HG03064 (cell line): ENCODE measurements around the gene PYGL.
"Not testable (repeated sequence)": the region's sequence is repeated elsewhere in the genome, so short reads cannot be mapped to it uniquely, and the experiment has no call there.

ENCODE experiments used
- ATAC-seq: cut with Tn5 transposase; IDR thresholded peaks from one replicate; pipeline ENCODE4 v1.9.1; 2021; ENCODE audit warnings: low read depth; ENCODE audit not compliant: unreplicated experiment

The PYGL gene

DNA sequence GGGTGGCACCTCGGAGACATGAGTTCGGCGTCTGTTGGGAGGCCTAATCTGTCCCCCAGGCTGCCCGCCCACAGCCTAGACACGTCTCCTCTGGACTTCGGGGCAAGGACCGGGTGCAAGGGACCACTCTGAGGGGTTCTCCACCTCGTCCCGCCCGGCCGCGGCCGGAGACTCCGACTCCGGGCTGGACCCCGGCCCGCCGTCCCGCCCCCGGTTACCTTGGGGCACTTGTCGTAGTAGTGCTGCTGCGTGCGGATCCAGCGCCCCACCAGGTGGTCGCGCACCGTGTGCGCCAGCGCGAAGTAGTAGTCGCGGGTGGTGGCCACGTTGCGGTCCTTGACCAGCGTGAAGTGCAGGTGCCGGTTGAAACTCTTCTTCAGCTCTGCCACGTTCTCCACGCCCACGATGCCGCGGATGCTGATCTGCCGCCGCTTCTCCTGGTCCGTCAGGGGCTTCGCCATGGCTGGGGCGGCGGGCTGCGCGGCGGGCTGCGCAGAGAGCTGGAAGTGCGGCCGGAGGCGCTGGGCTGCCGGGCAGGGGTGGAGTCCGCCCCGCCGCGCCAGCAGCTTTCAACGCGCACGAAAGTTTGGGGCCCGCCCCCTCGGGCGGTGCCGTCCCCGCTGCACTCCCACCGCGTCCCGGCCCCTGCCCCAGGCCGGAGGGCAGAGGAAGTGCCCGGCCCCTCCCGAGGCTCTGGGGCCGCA is at the start of gene PYGL:
Gene PYGL, minus strand, starts transcription at position 541 of the 704 bp plus-strand sequence. Its CDS starts 80 bp downstream, at position 461.
- ATAC-seq: no peak

DNA sequence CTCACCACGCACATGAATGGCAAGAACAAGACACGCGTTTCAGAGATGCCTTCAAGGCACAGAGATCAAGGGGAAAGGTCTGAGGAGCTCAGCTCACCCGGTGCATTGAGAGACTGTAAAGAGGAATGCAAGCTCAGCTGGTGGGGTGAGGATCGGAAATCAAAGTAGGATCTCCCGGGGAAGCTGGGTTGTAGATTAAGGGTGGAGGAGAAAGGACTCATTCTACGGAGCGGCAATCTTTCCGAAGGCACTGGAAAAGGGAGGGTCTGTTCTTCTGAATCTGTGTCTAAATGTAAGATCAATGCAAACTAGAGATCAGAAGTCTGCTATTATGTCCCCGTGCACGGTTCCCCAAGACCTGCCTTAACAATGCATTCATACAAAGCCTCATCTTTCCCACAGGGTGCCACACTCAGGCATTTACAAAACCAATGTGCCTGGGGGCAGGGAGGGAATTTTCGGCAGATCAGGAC is 41.6 kb upstream of the PYGL start:
- ATAC-seq: no peak

DNA sequence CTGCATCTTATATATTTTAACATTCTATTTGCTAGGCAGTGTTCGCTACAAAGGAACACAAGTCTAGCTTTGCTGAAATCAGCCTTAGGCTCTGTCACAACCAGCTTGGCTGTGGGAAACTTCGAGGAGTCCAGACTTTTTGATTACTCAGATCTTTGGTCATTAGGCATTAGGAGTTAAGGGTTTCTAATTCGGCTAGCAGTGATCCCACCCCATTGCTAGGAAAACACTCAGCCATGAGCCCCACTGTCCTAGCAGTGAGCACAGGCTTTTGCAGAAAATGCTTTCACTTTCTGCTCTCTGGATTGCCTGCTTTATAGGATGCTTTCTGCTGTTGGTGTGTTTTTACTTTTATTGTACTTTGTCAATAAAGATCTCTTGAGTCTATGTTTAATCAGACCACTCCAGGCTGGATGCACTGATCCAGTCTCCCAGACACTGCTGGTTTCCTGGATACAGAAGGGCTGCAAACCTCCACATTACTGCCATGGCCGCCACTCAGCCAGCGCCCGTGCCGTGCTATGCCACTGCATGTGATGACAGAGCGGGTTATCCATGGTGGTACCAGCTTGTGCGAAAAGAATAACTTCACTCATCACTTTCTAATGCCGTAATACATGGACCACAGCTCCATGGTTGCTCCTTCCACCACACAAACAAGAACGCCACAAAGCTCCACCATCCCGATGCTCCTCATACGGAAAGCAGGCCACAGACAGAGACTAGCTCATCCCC is 41.0 kb upstream of the PYGL start:
- no peak for ATAC-seq

DNA sequence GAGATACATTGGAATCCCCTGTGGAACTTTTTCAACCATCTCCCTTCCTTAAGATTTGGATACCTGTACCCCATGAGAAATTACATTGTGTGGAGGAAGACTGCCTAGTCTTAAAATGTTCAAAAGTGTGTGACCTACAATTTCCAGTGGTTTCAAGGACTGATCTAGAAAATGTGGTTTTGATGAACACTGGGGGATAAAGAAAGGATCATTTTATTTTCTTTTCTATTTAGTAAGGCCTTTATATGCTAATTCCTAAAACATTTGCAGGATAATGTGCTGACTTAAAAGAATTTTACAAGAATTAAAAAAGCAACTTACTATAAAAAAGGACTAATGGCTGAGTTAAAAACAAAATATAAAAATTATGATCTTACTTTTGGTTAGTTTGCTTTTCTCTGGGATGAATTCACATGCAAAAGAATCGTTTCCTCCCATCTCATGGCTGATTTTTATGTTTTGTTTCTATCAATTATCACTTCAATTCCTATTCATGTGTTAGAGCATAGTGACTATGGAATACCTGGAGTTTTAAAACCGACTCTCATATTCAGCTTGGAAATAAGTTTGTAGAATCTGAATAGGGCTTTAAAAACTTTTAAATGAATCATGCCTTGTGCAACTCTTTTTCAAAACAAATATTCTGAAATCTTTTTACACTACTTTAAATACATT is 39.9 kb upstream of the PYGL start:
- ATAC-seq: no peak

DNA sequence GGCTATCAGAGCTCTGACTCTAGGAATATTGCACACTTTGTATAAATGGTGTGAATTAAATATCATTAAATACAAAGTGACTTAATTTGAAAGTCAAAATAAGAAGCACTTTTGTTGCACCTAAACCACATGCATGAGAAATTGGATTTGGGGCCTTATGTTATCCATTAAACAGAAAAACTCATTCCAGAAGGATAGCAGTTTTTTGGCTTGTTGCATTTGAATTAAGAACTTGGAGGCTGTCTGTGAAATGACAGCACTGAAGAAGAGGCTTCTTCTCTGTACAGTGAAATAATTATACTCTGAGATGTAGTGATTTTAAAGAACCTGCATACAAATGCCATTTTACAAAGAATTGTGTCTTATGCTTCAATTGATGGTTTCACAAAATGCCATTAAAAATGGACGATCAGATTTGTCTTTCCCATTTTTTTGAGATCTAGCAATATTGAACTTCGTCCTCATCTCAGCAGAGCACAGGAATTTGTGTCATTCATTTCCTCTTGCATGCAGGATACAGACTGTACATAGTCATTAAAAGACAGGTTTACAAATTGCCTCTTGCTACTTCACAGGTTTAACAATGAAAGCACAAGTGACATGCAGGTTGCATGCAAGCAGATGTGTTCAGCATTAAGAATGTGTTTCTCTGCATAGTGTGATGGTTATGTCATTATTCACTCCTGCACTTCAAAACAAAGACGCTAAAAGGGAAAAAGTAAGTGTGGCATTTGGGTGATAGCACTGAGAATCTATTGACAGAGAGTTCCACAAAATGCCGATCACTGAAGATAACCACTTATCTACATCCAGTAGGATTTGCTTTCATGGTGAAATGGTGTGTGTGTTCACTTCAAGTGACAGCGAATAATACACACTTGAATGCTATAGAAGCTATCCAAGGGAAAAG is 35.9 kb upstream of the PYGL start:
- ATAC-seq: no peak

DNA sequence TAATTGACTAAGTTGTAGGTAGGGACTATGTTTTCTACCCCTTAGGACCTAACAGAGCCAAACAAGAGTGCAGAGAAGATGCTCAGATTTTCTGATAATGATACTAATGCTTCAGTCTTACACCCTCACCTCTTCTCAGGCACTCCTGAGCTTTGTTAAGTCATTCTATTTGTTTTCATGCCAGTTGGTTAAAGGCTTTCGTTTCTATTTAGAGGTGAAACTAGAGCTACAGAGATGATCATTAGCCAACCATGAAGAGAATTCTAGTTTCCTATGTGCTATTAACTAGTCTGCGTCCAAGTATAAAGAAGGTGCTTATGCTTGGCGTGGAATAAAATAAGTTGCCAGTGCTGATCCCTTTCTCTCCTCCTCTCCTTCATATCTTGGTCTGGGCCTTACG is 34.6 kb upstream of the PYGL start:
- peak; percentile 90 for ATAC-seq

DNA sequence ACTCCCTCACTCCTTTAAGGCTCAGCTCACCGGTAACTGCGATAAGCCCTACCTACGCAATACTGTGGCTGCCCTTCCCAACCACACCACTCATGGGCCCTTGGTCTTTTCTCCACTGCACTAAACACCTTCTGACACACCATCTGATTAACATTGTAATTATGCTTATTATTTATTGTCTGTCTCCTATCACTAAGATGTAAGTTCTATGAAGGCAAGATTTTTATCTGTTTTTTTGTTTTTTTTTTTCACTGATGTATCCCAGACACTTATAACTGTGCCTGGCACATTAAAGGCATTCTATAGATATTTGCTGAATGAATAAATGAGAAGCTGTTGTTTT is 34.2 kb upstream of the PYGL start:
- no peak for ATAC-seq

DNA sequence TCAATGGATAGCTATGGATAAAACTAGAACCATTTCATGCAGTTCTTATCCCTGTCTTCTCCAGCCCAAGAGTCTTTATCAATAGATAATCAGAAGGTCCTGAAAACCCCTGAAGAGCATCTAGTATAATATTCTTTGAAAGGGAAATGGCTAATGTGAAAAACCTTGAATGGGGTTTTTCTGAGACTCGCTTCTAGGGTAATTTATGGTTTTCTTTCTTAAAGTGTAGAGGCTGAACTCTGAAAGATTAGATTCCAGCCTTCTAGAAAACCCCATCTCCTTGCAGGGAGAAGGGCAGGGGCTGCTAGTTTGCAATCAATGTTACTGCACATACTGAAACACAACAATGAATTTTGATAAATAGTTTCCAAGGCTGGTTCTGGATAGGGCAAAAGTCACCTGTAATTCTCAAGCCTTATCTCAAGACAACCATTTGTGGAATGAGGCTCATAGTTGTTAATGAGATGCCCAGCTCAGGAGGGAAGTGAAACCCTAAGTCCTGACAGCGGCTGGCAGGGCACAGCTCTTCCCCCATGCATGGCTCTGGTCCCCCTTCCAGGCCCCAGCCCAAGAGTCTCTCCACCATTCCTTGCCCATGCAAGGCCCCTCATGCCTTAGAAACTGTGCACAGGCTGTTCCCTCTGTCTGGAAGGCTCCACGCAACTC is 33.7 kb upstream of the PYGL start:
- ATAC-seq: no peak

DNA sequence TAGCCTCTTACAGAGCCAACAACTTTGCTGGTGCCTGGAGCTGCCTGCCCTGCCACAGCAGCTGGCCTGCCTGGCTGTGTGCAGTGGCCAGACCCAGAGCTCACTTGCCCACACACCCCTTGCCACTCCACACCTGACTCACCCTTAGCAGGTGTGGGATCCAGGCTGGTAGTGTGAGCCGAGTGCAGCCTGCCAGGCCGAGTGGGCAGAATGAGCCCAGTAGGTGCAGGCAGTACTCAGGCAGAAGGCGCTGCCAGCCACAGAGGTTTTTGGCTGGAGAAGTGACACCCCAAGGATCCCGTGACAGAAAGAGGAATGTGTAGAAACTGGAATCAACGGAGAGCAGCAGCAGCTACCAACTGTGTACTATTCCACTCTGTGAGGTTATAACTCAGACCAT is 29.8 kb upstream of the PYGL start:
- no peak for ATAC-seq

DNA sequence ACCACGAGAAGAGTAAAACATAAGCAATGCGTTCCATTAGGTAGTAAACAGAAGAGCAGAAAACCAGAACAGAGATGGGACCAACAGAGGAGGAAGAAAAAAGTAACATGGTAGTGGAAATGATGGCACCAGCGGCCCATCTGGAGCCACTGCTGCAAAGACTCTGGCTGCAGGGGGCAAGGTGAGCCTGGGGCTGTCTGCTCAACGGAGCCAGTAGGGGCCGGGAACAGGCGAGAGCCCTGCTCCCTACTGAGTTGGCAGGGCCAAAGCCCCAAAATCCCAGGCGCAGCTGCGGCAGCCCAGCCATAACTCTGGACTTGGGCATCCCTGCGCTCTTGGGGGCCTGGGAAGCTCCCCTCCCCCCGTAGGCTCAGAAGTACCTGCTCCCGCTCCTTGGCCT is 28.5 kb upstream of the PYGL start:
- ATAC-seq: no peak

DNA sequence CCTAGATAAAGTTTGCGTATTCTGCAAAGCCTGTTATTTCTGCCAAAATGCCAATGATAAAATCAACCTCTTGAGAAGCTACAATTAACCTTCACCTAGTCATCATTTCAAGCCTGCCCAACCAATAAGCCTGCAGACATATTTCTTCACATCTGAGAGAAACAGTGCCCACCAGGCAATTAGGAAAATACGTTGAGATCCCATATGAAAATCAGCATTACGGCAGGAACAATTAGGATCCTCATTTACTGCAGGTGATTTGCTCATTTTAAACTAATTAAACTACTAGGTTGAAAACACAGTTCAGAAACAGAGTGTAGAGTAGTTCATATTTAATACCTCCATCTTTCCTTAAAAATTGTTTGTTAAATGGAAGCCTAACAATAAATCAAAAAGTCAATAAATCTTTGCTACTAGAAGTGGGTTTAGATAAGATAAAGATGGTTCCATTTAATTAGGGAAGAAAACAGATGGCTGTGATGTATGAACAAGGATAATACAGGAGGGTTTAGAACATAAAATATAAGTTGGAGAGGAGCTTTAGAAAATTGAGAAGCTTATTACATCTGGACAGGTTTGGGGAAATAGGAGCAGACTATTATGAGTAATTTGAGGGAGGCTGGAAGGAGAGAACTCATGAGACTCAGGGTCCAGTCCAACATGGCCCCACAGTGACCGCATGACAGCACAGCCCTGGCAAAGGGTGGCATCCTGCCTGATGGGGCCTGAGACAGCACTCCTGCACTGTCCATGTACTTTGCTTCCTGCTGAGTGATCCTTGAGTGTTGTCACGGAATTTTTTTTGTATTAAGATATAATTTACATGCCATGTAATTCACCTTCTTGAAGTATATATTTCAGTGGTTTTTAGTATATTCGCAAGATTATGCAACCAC is 26.9 kb upstream of the PYGL start:
- no peak for ATAC-seq

DNA sequence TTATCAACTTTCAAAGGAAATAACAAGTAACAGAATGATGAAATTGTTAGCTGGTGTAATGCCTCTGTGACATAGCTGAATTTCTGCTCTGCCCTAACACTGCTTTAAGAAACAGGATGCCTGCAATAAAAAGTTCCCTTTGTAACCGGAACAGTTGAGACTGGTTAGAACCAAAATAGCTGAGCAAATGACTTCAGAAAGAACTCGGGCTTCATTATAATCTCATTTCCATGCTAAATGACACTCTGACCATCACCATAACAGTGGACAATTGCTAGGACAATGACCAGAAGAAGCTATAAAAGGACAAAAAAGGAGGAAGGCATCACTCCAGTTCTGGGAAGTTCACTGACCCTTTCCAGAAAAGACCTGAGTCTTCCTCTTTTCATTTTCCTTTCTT is 23.5 kb upstream of the PYGL start:
- ATAC-seq: no peak

DNA sequence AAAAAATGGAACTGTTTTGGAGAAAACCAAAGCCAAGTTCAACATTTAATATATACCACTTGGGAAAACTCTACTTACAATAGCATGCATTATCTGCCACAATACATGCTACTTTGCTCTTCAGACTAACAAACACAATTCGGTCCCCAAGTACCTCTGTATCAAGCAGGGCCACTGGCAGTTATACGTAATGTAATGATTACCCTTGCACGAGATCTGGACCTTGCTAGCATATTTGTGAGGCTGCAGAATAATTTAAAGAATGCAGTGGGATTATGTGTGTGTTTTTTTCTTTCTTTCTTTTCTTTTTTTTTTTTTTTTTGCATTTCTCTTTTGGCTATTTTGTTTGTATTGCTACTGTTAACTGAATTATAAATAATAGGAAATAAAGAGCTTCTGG is 22.8 kb upstream of the PYGL start:
- no peak for ATAC-seq

DNA sequence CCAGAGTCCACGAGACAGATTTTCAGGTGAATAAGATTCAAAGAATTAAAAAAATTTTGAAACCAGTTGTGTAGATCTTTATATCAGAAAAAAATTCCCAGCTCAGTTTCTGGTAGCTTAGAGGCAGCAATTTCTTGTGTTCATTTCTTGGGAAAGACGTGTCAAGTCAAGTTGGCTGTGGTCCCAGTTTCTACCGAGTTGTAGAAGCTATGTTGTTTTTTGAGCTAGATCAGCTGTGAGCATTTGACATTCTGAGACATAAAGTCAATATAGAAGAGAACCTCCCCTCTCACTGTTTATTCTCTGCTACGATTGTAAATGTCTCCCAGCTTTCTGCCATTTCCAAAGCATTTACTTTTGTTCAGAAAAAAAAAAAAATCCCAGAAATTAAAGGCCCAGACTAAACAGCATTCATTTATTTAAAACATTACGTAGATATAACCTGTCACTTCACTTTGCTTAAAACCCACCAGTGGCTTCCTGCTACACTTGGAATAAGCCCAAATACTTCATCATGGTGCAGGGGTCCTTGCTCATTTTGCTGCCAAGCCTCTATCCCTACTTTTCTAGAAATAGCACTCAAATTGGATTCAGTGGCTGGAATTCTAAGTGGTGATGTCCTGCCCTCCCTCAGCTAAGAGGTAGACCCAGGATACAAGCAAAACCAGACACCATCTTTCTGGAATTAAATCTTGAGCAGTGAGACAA is 20.6 kb upstream of the PYGL start:
- no peak for ATAC-seq

DNA sequence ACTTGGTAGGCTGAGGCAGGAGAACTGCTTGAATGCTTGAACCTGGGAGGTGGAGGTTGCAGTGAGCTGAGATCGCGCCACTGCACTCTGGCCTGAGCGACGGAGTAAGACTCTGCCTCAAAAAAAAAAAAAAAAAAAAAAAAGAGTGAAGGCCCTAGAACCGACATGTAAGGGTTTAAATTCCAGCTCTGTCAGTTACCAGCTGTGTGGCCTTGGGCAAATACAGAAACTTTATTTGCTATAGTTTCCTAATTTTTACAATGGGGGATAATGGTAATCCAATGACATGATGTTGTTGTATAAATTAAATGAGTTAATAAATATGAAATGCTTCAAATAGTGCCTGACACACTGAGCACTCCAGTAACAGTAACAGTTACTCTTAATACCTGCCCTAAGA is 19.6 kb upstream of the PYGL start:
- no peak for ATAC-seq

DNA sequence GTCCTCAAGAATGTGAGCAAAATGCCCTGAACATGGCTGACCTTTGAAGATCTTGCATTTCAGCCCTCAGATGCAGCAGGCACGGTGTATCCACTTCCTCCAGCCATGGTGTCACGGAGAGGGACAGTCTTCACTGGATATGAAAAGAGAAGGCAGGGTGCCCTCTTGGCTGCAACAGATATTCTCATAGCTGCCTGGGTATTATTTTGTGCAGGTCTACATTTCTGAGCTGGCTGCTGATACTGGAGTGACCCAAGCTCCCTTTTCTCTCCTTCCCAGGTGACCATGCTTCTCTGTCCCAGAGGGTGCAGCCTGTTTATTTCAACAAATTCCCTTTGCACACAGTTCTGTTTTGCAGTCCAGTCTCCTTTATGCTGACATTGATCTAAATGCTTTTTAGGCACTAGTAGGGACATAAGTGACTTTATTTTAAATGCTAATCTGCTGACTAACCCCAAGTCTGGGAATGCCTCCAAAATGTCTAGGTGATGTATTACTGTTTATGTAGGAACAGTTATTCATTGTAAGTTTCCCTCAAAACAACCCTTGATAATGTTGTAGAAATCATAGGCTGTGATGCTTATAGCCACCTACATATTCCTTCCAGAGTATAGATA is 17.4 kb upstream of the PYGL start:
- ATAC-seq: no peak

DNA sequence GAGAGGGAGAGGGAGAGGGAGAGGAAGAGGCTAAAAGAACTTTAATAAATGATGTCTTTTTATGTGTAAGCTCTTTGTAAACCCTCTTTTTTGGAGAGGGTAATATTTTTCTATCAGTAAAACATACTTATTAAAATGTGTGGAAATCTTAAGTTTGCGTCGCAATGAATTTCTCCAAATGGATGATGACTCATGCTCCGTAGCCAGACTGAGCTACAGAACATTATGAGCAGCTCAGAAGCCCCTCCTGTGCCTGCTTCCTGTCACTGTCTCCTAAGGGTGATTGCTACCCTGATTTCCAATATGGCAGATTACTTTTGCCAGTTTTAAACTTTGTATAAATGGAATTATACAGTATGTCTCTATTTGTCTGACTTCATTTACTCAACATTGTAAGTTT is 13.0 kb upstream of the PYGL start:
- ATAC-seq: no peak

DNA sequence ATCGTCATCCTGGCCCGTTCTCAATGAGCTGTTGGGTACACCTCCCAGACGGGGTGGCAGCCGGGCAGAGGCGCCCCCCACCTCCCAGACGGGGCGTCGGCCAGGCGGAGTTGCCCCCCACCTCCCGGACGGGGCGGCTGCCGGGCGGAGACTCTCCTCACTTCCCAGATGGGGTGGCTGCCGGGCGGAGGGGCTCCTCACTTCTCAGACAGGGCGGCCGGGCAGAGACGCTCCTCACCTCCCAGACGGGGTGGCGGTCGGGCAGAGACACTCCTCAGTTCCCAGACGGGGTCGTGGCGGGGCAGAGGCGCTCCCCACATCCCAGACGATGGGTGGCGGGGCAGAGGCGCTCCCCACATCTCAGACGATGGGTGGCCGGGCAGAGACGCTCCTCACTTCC is 12.1 kb upstream of the PYGL start:
- ATAC-seq: not testable (repeated sequence)
